K562 (cell line): Measurements from ENCODE around the gene ABHD17B. TPM values are rescaled to one million over a fixed set of nuclear protein-coding genes. Genes with fewer than 3 reads are reported as not detected.

Experiments used
- ATAC-seq: fragments of 200-7000 bp; cut with Tn5 transposase; 3 replicates; pipeline ENCODE4 v1.9.1; 2020; ENCODE audit warnings: moderate library complexity
- BruUV-seq: library from RNA; stranded (reverse); fragments of 400-500 nt; replicated peaks from 2 replicates; lab custom pipeline; 2021; lab: Mats Ljungman, UMichigan
- CTCF ChIA-PET: fragments of 300-600 bp; formaldehyde crosslinking; extraction: SDS; loops from one replicate; lab custom pipeline; 2021; ENCODE audit warnings: low intra/inter-chr PET ratio; lab: Yijun Ruan, JAX
- POLR2A ChIA-PET: fragments of 300-600, 350-650 bp; sonication (Branson Sonifier 250); formaldehyde crosslinking; extraction: SDS; loops from one replicate; lab custom pipeline; 2021; ENCODE audit warnings: antibody characterized with exemption, inconsistent platforms; lab: Yijun Ruan, JAX
- DNase-seq, 4 experiments: peaks; one replicate each; pipeline versions ENCODE4 v3.0.0 to v3.0.0-alpha.2; 2011 to 2018; ENCODE audit warnings: low spot score in 3 of 4, mixed read lengths in 3 of 4; ENCODE audit errors: extremely low read depth in 1 of 4
- FAIRE-seq: peaks from 2 replicates; lab custom pipeline; 2011; peaks lifted over from hg19 to GRCh38; lab: Jason Lieb, UNC
- H2AFZ ChIP-seq: 2 replicates; pipeline ENCODE4 v1.6.0; 2011; ENCODE audit warnings: low read depth, low read length, control low read depth, inconsistent platforms
- H3K27ac ChIP-seq: fragments of 200-600 bp; 3 replicates; pipeline ENCODE4 v1.8.0; 2011; ENCODE audit warnings: low read depth, mild to moderate bottlenecking, control low read depth, inconsistent platforms, low read length, moderate library complexity, mixed read lengths; ENCODE audit errors: extremely low read depth
- H3K27me3 ChIP-seq, 2 experiments: fragments of 300-600 bp in 1 of 2; 2 replicates in 1 of 2; 3 replicates in 1 of 2; pipeline versions ENCODE4 v1.6.0 to v1.8.0; 2011; ENCODE audit warnings: inconsistent platforms in 2 of 2, low read length in 2 of 2, mild to moderate bottlenecking in 1 of 2, mixed read lengths in 1 of 2, moderate library complexity in 1 of 2; ENCODE audit not compliant: control insufficient read depth in 2 of 2, insufficient read depth in 2 of 2
- H3K36me3 ChIP-seq: fragments of 300-600 bp; 3 replicates; pipeline ENCODE4 v1.8.0; 2011; ENCODE audit warnings: mild to moderate bottlenecking, low read length, inconsistent platforms; ENCODE audit not compliant: control insufficient read depth, insufficient read depth
- H3K4me1 ChIP-seq, 2 experiments: fragments of 200-600 bp in 1 of 2; replicated peaks in 1 of 2; 2 replicates in 1 of 2; 3 replicates in 1 of 2; pipeline versions ENCODE4 v1.5.1 to v1.8.0; 2011; ENCODE audit warnings: inconsistent platforms in 2 of 2, low read length in 2 of 2, mild to moderate bottlenecking in 1 of 2, mixed read lengths in 1 of 2, moderate library complexity in 1 of 2; ENCODE audit not compliant: control insufficient read depth in 2 of 2, insufficient read depth in 2 of 2
- H3K4me2 ChIP-seq: 2 replicates; pipeline ENCODE4 v1.6.1; 2011; ENCODE audit warnings: low read length, control low read depth, inconsistent platforms, mixed read lengths; ENCODE audit not compliant: insufficient read depth
- H3K4me3 ChIP-seq: fragments of 200-600 bp; sonication (generic), shearing (Covaris generic); 2 replicates; pipeline ENCODE4 v1.5.1; 2016; ENCODE audit warnings: control low read depth, inconsistent platforms
- H3K79me2 ChIP-seq: fragments of 200-600 bp; 3 replicates; pipeline ENCODE4 v1.8.0; 2011; ENCODE audit warnings: low read length, inconsistent platforms; ENCODE audit not compliant: control insufficient read depth, insufficient read depth
- H3K9ac ChIP-seq, 2 experiments: 2 replicates each; pipeline versions ENCODE4 v1.6.0 to v1.6.1; 2011; ENCODE audit warnings: low read depth in 2 of 2, low read length in 2 of 2, control low read depth in 1 of 2, inconsistent platforms in 1 of 2, mild to moderate bottlenecking in 1 of 2, mixed read lengths in 1 of 2; ENCODE audit not compliant: insufficient read depth in 1 of 2
- H3K9me1 ChIP-seq: one replicate; pipeline ENCODE4 v1.6.0; 2011; ENCODE audit warnings: inconsistent platforms, mild to moderate bottlenecking, low read length, moderate library complexity; ENCODE audit not compliant: control insufficient read depth, insufficient read depth
- H3K9me3 ChIP-seq: replicated peaks from 2 replicates; pipeline ENCODE4 v1.5.1; 2011; ENCODE audit warnings: low read depth, low read length, inconsistent platforms; ENCODE audit not compliant: control insufficient read depth, insufficient read depth
- H4K20me1 ChIP-seq: replicated peaks from 2 replicates; pipeline ENCODE4 v1.6.1; 2011; ENCODE audit warnings: low read length, inconsistent platforms, mixed read lengths; ENCODE audit not compliant: control insufficient read depth, insufficient read depth
- KLF10 ChIP-seq: fragments of 250-450 bp; sonication (Bioruptor Pico); IDR thresholded peaks from 2 replicates; pipeline ENCODE4 v1.6.1; 2021; ENCODE audit warnings: matching md5 sums
- NCOA6 ChIP-seq: fragments of 450-650 bp; IDR thresholded peaks from 2 replicates; pipeline ENCODE4 v1.6.1; 2017; ENCODE audit warnings: mild to moderate bottlenecking
- SAP30 ChIP-seq: fragments of 200-600 bp; sonication (generic); IDR thresholded peaks from 2 replicates; pipeline ENCODE4 v1.6.1; 2012; ENCODE audit warnings: borderline replicate concordance, low read depth, mild to moderate bottlenecking, moderate library complexity, low read length, control low read depth, inconsistent platforms; ENCODE audit not compliant: insufficient read depth, poor library complexity, severe bottlenecking
- TCF7L2 ChIP-seq: fragments of 150-350 bp; IDR thresholded peaks from 2 replicates; pipeline ENCODE4 v1.6.1; 2016; ENCODE audit warnings: low read depth, mild to moderate bottlenecking, low read length, moderate library complexity
- ZKSCAN8 ChIP-seq: fragments of 200-800 bp; sonication (Bioruptor generic); IDR thresholded peaks from 2 replicates; pipeline ENCODE4 v1.6.1; 2016; ENCODE audit warnings: missing genetic modification characterization, missing compliant biosample characterization
- ZNF140 ChIP-seq: fragments of 250-450 bp; sonication (Bioruptor Pico); IDR thresholded peaks from 2 replicates; pipeline ENCODE4 v1.8.0; 2021; ENCODE audit warnings: moderate library complexity, mild to moderate bottlenecking, inconsistent platforms
- ZNF766 ChIP-seq: fragments of 200-800 bp; sonication (Bioruptor generic); conservative IDR thresholded peaks from 2 replicates; pipeline ENCODE4 v1.6.1; 2016; ENCODE audit warnings: missing genetic modification characterization, missing compliant biosample characterization
- WGBS: fragments of 100-300 bp; shearing (Covaris generic); methylation state at CpG from one replicate; pipeline ENCODE4 v1.1.6; 2016; ENCODE audit warnings: low coverage, mixed read lengths; ENCODE audit not compliant: insufficient coverage; ENCODE audit errors: missing lambda C conversion rate; 5-methylcytosine and 5-hydroxymethylcytosine counted together
- in situ Hi-C: fragments of 300-500 bp; cut with MboI; formaldehyde crosslinking; loops from 4 replicates; pipeline ENCODE4 v1.15.0; 2018; ENCODE audit warnings: inconsistent platforms, mixed read lengths
- intact Hi-C: fragments of 100-400 bp; cut with micrococcal nuclease; formaldehyde crosslinking; loops from 2 replicates; pipeline ENCODE4 v1.14.2; 2022
- polyA plus RNA-seq, 8 experiments: library from polyadenylated mRNA; depleted of rRNA in 4 of 8; stranded (reverse) in 5 of 8; unstranded in 3 of 8; fragments of >200 nt; fragmentation: Nextera tagmentation in 2 of 8; fragmentation: Illumina TruSeq in 1 of 8; extraction: Ambion mirVana in 2 of 8; extraction: Trizol in 1 of 8; gene quantifications; 2 replicates each; pipeline versions ENCODE4 v1.2.1 to v1.2.3, GENCODE V29; 2011 to 2014; ENCODE audit warnings: inconsistent platforms in 1 of 8, missing spikeins in 1 of 8
- total RNA-seq, 7 experiments: library from RNA; depleted of rRNA in 6 of 7; stranded (reverse); fragments of >200 nt in 6 of 7; fragmentation: Illumina TruSeq in 2 of 7; extraction: Trizol in 2 of 7; gene quantifications; 2 replicates each; pipeline versions ENCODE4 v1.2.1 to v1.2.3, GENCODE V29; 2011 to 2021; ENCODE audit warnings: low replicate concordance in 1 of 7
- TF ChIP-seq, protein P1 (sequence below): fragments of 250-450 bp; sonication (Bioruptor Pico); IDR thresholded peaks from 2 replicates; pipeline ENCODE4 v1.8.0; 2021; ENCODE audit warnings: moderate library complexity, mild to moderate bottlenecking, inconsistent platforms
- TF ChIP-seq, protein P2 (sequence below): fragments of 450-650 bp; formaldehyde crosslinking; IDR thresholded peaks from 2 replicates; pipeline ENCODE4 v1.4.0; 2020; ENCODE audit warnings: mild to moderate bottlenecking
- TF ChIP-seq, protein P3 (sequence below), 2 experiments: IDR thresholded peaks; 2 replicates each; pipeline ENCODE4 v1.6.1; 2011; ENCODE audit warnings: borderline replicate concordance in 1 of 2, control low read depth in 1 of 2, low read depth in 1 of 2, low read length in 1 of 2, mild to moderate bottlenecking in 1 of 2, mixed read lengths in 1 of 2, moderate library complexity in 1 of 2; ENCODE audit not compliant: insufficient read depth in 1 of 2, insufficient read length in 1 of 2, poor library complexity in 1 of 2, severe bottlenecking in 1 of 2; ENCODE audit errors: extremely low read depth in 1 of 2
- TF ChIP-seq, protein P4 (sequence below): sonication (generic); formaldehyde crosslinking; IDR thresholded peaks from 2 replicates; pipeline ENCODE4 v1.8.0; 2022; ENCODE audit warnings: mild to moderate bottlenecking, missing genetic modification reagents
- TF ChIP-seq, protein P5 (sequence below), 2 experiments: fragments of 150-350 bp in 1 of 2; IDR thresholded peaks; 2 replicates each; pipeline ENCODE4 v1.6.1; 2012 to 2016; ENCODE audit warnings: low read depth in 2 of 2, low read length in 2 of 2, mild to moderate bottlenecking in 1 of 2, moderate library complexity in 1 of 2

Gene ABHD17B
- total and polyA plus RNA-seq, 9 of the 15 experiments (the other 6 are each of a cell fraction or from before 2014, with no cell fraction given) = 1.9 to 13.4 (median 10.1) TPM

DNA sequence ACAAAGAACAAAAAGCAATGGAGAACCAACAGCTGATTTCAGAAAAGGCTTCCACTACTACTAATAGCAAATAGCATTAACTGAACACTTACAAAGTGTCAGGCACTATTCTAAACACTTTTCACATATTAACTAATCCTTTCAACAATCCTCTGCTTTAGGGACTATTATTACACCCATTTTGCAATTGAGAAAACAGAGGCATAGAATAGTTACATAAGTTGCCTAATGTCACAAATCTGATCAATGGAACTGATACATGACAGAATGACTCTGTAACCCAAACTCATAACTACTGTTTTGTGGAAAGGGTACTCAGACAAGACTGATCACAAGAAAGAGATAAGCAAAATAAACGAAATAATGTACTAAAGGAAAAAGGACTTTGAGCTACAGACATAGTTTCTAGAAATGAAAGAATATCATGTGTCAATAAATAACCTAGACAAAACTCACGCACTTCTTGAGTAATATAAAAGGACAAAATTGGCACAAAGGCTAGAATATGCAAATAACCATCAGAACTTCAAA, 31.3 kb downstream of the ABHD17B start:
- WGBS = 77% methylated on average over 2 of the region's 2 CpGs
- no peak for TF ChIP-seq ZNF140 (CRISPR knock-in tag)
- TF ChIP-seq ZNF766 (CRISPR knock-in tag) = no peak
- TF ChIP-seq SAP30 = no peak
- TF ChIP-seq, protein P1, sequence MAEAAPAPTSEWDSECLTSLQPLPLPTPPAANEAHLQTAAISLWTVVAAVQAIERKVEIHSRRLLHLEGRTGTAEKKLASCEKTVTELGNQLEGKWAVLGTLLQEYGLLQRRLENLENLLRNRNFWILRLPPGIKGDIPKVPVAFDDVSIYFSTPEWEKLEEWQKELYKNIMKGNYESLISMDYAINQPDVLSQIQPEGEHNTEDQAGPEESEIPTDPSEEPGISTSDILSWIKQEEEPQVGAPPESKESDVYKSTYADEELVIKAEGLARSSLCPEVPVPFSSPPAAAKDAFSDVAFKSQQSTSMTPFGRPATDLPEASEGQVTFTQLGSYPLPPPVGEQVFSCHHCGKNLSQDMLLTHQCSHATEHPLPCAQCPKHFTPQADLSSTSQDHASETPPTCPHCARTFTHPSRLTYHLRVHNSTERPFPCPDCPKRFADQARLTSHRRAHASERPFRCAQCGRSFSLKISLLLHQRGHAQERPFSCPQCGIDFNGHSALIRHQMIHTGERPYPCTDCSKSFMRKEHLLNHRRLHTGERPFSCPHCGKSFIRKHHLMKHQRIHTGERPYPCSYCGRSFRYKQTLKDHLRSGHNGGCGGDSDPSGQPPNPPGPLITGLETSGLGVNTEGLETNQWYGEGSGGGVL = no peak
- no peak for TF ChIP-seq NCOA6
- TF ChIP-seq TCF7L2 = no peak
- TF ChIP-seq, protein P2, sequence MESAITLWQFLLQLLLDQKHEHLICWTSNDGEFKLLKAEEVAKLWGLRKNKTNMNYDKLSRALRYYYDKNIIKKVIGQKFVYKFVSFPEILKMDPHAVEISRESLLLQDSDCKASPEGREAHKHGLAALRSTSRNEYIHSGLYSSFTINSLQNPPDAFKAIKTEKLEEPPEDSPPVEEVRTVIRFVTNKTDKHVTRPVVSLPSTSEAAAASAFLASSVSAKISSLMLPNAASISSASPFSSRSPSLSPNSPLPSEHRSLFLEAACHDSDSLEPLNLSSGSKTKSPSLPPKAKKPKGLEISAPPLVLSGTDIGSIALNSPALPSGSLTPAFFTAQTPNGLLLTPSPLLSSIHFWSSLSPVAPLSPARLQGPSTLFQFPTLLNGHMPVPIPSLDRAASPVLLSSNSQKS (CRISPR knock-in tag) = no peak
- TF ChIP-seq, protein P3, sequence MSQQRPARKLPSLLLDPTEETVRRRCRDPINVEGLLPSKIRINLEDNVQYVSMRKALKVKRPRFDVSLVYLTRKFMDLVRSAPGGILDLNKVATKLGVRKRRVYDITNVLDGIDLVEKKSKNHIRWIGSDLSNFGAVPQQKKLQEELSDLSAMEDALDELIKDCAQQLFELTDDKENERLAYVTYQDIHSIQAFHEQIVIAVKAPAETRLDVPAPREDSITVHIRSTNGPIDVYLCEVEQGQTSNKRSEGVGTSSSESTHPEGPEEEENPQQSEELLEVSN (IDR thresholded peaks at IDR 0.05; ENCODE audit: borderline replicate concordance in 1 of 2, extremely low read depth in 1 of 2, insufficient read depth in 1 of 2, insufficient read length in 1 of 2, low read depth in 1 of 2, low read length in 1 of 2, poor library complexity in 1 of 2, severe bottlenecking in 1 of 2) = no peak
- TF ChIP-seq KLF10 (CRISPR knock-in tag) = no peak
- TF ChIP-seq, protein P4, sequence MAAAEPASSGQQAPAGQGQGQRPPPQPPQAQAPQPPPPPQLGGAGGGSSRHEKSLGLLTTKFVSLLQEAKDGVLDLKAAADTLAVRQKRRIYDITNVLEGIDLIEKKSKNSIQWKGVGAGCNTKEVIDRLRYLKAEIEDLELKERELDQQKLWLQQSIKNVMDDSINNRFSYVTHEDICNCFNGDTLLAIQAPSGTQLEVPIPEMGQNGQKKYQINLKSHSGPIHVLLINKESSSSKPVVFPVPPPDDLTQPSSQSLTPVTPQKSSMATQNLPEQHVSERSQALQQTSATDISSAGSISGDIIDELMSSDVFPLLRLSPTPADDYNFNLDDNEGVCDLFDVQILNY (CRISPR knock-in tag) = no peak
- TF ChIP-seq, protein P5, sequence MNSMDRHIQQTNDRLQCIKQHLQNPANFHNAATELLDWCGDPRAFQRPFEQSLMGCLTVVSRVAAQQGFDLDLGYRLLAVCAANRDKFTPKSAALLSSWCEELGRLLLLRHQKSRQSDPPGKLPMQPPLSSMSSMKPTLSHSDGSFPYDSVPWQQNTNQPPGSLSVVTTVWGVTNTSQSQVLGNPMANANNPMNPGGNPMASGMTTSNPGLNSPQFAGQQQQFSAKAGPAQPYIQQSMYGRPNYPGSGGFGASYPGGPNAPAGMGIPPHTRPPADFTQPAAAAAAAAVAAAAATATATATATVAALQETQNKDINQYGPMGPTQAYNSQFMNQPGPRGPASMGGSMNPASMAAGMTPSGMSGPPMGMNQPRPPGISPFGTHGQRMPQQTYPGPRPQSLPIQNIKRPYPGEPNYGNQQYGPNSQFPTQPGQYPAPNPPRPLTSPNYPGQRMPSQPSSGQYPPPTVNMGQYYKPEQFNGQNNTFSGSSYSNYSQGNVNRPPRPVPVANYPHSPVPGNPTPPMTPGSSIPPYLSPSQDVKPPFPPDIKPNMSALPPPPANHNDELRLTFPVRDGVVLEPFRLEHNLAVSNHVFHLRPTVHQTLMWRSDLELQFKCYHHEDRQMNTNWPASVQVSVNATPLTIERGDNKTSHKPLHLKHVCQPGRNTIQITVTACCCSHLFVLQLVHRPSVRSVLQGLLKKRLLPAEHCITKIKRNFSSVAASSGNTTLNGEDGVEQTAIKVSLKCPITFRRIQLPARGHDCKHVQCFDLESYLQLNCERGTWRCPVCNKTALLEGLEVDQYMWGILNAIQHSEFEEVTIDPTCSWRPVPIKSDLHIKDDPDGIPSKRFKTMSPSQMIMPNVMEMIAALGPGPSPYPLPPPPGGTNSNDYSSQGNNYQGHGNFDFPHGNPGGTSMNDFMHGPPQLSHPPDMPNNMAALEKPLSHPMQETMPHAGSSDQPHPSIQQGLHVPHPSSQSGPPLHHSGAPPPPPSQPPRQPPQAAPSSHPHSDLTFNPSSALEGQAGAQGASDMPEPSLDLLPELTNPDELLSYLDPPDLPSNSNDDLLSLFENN (IDR thresholded peaks at IDR 0.05; ENCODE audit: low read depth in 2 of 2, low read length in 2 of 2) = no peak
- TF ChIP-seq ZKSCAN8 (CRISPR knock-in tag) = no peak

More for the DNA sequence above, 31.3 kb downstream of the ABHD17B start:
- H3K27me3 ChIP-seq = no peaks in the 10 kb centered on the region
- peaks cover 76% of the 10 kb centered on the region for H3K79me2 ChIP-seq
- CTCF ChIA-PET = no interaction called here
- POLR2A ChIA-PET = no interaction called here
- H3K27ac ChIP-seq = no peak overlapping the region
- H3K4me2 ChIP-seq = no peak overlapping the region
- no peaks in the 10 kb centered on the region for H3K9me1 ChIP-seq
- DNase-seq = no peak
- in situ Hi-C loops (no loop called here), intact Hi-C loops (no loop called here)
- no TSS peak for BruUV-seq
- no peak overlapping the region for H3K4me3 ChIP-seq
- H3K9me3 ChIP-seq = peaks cover 8% of the 10 kb centered on the region; the same call in 1 of the 2 replicates
- no peak for ATAC-seq
- H3K9ac ChIP-seq = no peak overlapping the region
- H3K36me3 ChIP-seq = peaks cover 2% of the 10 kb centered on the region; the same call in 1 of the 3 replicates
- H2AFZ ChIP-seq = no peak overlapping the region
- no peaks in the 10 kb centered on the region for H4K20me1 ChIP-seq
- no peak for FAIRE-seq
- no peaks in the 10 kb centered on the region for H3K4me1 ChIP-seq
